ENCODE results near the gene GNAI2.
"Not testable (repeated sequence)": the region's sequence is repeated elsewhere in the genome, so short reads cannot be mapped to it uniquely, and the experiment has no call there.

The GNAI2 gene

GRCh38 chr3:50228184-50228763, 7.7 kb upstream of the GNAI2 start:
- DNase-seq = not testable (repeated sequence)

DNA sequence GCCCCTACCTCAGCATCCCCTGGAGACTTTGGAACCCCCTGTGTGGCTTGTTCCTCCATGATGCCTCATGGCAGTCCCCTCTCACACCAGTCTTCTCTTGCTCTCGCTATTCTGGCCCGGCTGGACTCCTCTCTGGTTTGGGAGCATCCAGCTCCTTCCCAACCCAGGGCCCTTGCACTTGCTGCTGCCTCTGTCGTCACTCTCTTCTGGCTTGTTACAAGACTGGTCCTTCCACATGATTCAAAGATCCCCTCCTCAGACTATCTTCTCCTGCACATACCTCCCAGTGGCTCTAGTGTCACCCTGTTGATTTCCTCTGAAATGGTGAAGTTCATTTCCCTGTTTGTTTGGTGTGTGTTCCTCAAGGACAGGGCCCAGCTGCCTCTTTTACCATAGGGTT, 6.5 kb upstream of the GNAI2 start:
- no peak for DNase-seq

GRCh38 chr3:50230104-50230793, 5.8 kb upstream of the GNAI2 start:
- DNase-seq = no peak

GRCh38 chr3:50230794-50231125, 5.2 kb upstream of the GNAI2 start:
- no peak for DNase-seq

- no peak for DNase-seq
Measured at GRCh38 chr3:50231581-50231980, 4.4 kb upstream of the GNAI2 start.

GRCh38 chr3:50232303-50232702, 3.7 kb upstream of the GNAI2 start:
- no peak for DNase-seq

- DNase-seq = no peak
Measured at GRCh38 chr3:50233176-50233575, 2.8 kb upstream of the GNAI2 start.

GRCh38 chr3:50236484-50237132, 604 bp downstream of the GNAI2 start:
- DNase-seq = no peak

DNA sequence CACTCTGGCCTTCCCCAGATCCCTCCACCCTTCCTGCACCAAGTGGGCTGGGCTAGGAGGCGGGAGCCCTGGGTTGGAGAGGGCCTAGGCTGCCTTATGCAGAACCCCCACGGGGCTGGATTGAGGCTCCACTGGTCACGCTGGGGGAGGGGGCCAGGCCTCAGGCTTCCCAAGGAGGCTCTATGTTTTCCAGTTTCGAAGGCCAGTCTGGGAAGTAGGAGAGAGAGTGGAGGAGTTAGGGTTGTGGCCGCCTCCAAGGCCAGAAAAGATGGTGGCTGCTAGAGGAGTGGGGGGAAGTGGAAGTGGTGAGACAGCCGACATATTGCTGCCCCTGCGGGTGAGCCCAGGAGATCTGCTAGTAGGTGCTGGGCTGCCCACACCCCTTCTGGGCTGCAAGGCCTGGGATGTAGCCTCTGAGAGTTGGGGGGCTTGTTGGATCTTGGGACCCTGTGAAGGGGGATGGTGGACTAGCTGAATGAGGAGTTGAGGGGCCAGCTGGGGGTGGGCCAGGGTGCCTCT, 1.2 kb downstream of the GNAI2 start:
- DNase-seq = no peak

- DNase-seq = peak; percentile 44
Measured at GRCh38 chr3:50237754-50238548, 1.9 kb downstream of the GNAI2 start.

DNA sequence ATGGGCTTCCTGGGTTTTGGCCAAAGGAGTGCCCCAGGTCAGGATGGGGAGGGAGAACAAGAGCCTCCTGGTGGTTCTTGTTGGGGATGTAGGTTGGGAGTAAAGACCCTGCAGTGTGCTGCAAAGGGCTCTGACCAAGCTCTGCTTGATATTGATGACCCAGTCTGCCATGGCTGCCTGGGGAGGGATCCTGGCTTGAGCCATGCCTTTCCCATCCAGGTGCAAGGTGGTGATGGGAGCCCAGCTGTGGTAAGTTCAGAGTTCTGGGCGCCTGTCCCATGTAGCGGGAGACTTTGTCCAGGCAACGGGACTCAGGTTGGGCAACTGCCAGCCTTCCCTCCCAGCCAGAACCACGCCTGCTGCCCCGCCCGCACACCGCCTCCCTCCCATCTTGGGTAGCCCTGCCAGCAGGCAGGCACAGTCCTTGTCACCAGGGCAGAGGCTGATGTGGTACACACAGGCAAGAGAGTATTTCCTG, 2.6 kb downstream of the GNAI2 start:
- no peak for DNase-seq

- DNase-seq = no peak
Measured at GRCh38 chr3:50239649-50240048, 3.6 kb downstream of the GNAI2 start.

DNA sequence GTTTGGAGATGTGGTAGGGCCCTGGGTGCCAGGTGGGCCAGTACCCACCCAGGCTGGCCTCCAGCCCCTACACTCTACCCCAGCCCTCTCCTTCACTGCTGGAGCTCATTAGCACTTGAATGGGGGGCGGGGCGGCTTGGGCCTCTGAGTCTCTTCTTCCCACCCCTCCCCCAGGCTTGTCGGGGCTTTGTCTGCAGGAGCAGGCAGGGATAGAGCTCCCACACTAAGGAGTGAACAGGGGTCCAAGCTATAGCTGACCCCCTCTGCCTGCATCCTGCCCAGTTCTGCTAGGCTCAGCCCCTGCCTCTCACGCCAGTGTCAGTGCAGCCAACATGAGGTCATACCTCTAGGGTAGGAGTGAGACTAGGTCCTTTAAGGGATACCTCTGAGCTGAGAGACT, 5.2 kb downstream of the GNAI2 start:
- no peak for DNase-seq

DNA sequence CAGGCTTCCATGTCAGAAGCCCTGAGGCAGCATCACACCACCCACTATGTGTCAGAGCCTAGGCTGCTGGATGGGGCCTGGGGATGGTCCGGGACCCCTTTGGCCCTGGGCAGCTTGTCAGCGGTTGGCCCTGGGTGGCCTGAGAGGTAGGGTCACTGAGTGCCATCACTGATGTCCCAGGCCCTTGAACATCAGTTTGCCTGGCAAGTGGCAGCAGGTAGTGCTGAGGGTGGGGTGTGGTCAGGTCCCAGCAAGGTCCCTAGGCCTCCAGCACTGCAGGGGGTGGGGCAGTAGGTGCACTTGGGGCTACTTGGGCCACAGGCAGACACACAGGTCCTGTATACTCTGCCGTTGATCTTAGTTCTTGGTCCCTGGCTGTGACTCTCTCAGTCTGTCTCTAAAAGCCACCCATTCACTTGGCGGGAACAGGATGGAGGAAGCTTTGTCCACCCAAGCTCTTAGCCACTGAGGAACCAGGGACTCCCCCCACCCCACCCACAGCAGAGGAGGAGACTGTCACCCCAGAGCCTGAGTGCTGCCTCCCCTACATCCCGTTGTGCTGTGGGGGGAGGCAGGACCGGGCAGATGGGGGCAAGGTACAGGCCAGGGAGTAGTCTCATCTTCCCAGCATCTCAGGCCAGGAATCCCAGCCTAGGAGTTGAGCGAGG, 5.8 kb downstream of the GNAI2 start:
- no peak for DNase-seq

DNA sequence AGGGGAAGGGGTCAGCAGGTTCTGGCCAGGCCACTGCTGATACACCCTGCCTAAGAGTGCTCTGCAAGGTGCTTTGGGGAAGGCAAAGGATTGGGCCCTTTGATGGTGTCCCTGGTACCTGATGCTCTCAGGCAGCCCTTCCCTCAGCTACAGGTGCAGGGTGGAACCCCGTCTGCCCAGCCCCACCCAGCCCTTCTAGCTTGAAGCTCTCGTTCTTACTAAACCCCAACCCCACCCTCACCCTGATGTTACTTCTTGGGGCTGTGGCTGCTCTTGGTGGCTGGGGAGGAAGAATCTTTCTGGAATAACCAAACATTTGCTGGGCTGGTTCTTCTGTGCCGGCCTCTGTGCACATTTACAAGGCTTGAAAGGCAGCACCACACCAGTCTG, 6.4 kb downstream of the GNAI2 start:
- no peak for DNase-seq

DNA sequence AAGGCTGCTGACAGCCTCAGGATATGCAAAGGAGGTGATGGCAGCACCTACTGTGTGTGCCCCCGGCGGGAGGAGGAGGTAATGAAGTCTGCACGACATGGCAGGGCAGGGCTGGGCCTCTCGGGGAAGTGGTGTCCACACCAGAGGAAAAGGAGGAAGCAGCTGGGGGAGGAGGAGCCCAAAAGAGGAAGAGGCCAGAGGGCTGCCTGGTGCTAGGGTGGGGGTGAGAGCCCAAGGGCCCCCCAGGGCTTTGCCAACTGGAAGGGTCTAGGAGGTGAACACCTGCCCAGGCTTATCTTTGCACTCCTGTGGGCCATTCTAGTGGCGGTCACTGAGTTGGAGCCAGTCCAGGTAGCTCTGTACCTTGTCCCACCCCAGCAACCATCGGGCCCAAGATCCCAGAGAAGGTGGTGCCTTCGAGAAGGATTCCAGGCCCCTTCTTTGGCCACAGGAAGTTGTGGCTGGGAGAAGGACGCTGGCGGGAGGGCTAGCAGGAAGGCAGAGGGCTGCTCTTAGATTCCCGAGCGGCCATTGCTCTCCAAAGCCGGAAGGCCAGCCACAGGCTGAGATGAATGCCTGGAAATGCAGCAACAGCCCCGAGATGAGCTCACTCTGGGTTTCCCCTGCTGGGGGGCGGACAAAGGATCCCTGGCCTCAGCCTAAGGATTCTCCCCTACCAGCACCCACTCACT, 7.0 kb downstream of the GNAI2 start:
- no peak for DNase-seq

DNA sequence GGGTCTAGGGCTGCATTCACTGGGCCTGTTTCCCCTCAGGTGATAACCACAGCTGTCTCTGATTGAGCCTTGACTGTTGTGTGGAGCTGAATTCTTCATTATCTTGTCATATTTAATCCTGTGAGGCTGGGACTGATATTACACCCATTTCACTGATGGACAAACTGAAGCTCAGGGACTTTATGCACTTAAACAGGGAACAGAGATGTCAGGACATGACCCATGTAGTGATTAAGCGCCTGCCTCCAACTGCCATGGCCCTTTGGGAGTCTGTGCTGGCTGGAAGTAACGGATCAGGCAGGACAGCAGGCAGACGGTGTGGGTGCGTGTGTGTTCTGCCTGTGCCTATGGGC, 7.5 kb downstream of the GNAI2 start:
- DNase-seq = no peak

GRCh38 chr3:50244813-50245212, 8.8 kb downstream of the GNAI2 start:
- DNase-seq = not testable (repeated sequence)

DNA sequence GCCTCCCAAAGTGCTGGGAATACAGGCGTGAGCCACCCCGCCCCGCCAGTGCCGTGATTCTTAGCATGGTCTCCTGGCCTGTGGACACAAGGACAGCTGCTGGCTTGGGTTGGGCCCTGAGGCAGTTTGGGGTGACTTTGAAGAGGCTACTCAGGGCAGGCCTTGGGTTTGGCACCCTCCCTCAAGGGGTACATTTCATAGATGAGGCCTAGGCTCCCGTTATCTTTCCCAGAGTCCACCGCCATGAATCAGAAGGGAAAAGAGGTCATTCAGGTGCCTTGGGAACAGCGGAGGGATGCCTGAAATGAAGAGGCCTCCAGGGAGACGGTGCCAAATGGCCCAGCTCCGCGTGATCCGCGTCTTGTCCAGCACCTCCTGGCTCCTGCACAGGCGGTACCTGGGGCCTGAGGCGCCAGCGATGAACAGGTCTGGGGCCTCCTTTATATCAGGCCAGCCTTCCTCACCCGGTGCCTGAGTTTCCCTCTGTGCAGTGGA, 9.3 kb downstream of the GNAI2 start:
- DNase-seq = no peak

DNA sequence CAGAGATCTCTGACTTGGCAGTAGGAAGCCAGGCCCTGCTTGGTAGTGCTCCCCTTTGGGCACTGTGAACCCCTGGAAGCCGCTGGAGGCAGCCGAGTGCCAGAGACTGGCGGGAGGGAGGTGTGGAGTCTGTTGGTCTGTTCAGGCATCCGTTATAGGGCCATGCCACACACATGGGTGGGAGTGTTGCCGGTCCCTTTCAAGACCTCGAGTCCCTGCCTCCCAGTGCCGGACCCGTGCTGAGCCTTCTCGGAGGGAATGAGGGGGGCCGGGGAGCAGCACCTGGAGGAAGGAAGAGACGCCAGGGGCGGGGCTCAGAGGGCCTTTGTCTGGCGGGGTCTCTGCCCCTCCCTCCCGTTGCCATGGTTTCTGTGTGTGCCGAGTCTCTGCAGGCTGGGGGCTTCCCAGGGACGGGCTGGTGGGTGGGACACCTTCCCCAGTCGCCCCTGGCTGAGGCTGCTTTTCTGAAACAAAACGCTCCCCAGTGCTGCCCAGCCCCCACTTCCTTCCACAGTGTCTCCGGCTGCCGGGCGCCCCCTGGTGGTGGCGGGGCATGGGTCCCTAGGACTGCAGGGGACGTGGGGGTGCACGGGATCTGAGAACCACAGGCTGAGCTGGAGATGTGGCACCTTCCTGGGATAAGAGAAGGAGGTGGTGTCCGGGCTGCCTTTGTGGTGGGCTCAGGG, 10.0 kb downstream of the GNAI2 start:
- peak; percentile 79 for DNase-seq

- DNase-seq = no peak
Measured at GRCh38 chr3:50246517-50246954, 10.5 kb downstream of the GNAI2 start.

All from NCI-H1092 (cell line).